Mammary epithelial cell (primary cell): ENCODE measurements around the gene CNST.

Experiments used
- EZH2 ChIP-seq: IDR thresholded peaks from 2 replicates; pipeline ENCODE4 v1.6.1; 2012; ENCODE audit warnings: low read length, inconsistent platforms, borderline replicate concordance
- TF ChIP-seq, protein P1 (sequence below), 2 donors: IDR thresholded peaks in 1 of 2; conservative IDR thresholded peaks in 1 of 2; 2 replicates each; pipeline ENCODE4 v1.5.1; 2011 to 2012; ENCODE audit warnings: inconsistent platforms in 2 of 2, low read length in 2 of 2, mild to moderate bottlenecking in 2 of 2, control low read depth in 1 of 2, low read depth in 1 of 2; ENCODE audit not compliant: insufficient read depth in 1 of 2; ENCODE audit errors: extremely low read depth in 1 of 2

DNA sequence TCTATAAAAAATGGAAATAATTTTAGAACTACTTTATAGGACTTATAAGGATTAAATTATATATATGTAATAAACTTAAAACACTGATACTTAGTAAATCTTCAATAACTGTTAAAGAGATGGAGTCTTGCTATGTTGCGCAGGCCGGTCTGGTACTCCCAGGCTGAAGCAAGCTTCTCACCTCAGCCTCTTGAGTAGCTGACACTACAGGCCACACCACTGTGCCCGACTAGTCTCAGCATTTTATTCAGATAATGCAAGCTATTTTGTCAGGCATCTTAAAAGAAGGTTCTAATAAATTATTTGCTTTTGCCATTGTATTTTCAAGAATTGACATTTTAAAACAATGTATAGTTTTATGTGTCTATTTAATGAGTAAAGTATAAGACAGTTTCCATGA, 20.8 kb downstream of the CNST start:
- TF ChIP-seq, protein P1, sequence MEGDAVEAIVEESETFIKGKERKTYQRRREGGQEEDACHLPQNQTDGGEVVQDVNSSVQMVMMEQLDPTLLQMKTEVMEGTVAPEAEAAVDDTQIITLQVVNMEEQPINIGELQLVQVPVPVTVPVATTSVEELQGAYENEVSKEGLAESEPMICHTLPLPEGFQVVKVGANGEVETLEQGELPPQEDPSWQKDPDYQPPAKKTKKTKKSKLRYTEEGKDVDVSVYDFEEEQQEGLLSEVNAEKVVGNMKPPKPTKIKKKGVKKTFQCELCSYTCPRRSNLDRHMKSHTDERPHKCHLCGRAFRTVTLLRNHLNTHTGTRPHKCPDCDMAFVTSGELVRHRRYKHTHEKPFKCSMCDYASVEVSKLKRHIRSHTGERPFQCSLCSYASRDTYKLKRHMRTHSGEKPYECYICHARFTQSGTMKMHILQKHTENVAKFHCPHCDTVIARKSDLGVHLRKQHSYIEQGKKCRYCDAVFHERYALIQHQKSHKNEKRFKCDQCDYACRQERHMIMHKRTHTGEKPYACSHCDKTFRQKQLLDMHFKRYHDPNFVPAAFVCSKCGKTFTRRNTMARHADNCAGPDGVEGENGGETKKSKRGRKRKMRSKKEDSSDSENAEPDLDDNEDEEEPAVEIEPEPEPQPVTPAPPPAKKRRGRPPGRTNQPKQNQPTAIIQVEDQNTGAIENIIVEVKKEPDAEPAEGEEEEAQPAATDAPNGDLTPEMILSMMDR (conservative IDR thresholded peaks at IDR 0.05 in 1 of 2, IDR thresholded peaks at IDR 0.05 in 1 of 2; ENCODE audit: extremely low read depth in 1 of 2, insufficient read depth in 1 of 2, low read depth in 1 of 2, low read length in 2 of 2), result no peak
- TF ChIP-seq EZH2, result no peak
